ENCODE results near the gene CDKAL1. TPM values are rescaled to one million over a fixed set of nuclear protein-coding genes. Genes with fewer than 3 reads are reported as not detected.

CDKAL1 gene
- total RNA-seq, 1 experiment from 2014 or later: 16.1 TPM

- H3K79me2 ChIP-seq (ENCODE audit: low read depth): no peaks in the 10 kb centered on the region
- peaks cover 22% of the 10 kb centered on the region for H3K4me1 ChIP-seq (replicated peaks; ENCODE audit: insufficient read depth)
- no peak for TF ChIP-seq EZH2 (IDR thresholded peaks at IDR 0.05; ENCODE audit: low read depth)
- no peak for TF ChIP-seq CTCF (conservative IDR thresholded peaks at IDR 0.05)
- no peaks in the 10 kb centered on the region for H3K36me3 ChIP-seq (ENCODE audit: low read depth)
- no peaks in the 10 kb centered on the region for H3K27me3 ChIP-seq (ENCODE audit: insufficient read depth, low read depth)
- CTCF ChIA-PET: no interaction called here
- no TSS peak for BruUV-seq (replicated peaks)
- no peaks in the 10 kb centered on the region for H4K20me1 ChIP-seq (ENCODE audit: insufficient read depth)
- intact Hi-C loops (cut with micrococcal nuclease; ENCODE audit: unreplicated experiment): no loop called here
- POLR2A ChIA-PET (ENCODE audit: unreplicated experiment): no interaction called here
- H3K9me3 ChIP-seq (ENCODE audit: insufficient read depth, low read depth): no peaks in the 10 kb centered on the region
- no peak overlapping the region for H3K4me2 ChIP-seq
- H2AFZ ChIP-seq: no peak overlapping the region
- H3K9me2 ChIP-seq (ENCODE audit: insufficient read depth): no peaks in the 10 kb centered on the region
- no peak overlapping the region for H3K4me3 ChIP-seq
- no peak for DNase-seq
- H3F3A ChIP-seq (ENCODE audit: insufficient read depth, low read depth): no peaks in the 10 kb centered on the region
- no peak overlapping the region for H3K27ac ChIP-seq
Measured at GRCh38 chr6:20710341-20710740, 176.1 kb downstream of the CDKAL1 start.

DNA sequence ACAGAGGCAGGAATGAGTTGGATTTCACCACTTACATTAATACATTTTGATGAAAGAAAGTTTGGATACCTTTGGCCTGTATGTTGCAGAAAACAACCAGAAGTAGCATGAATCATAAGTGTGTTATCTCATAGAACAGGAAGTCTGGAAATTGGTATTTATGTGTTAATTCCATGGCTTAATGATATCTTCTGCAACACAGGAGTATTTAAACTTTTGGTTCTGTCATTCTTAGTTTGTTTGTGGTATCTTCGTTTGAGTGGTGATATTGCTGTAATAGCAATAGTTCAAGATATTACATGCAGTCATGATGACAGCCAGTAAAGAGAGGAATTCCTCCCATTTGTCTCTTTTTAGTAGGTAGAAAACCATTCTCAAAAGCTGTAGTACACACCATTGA is 177.3 kb downstream of the CDKAL1 start:
- H2AFZ ChIP-seq: no peak overlapping the region
- no peaks in the 10 kb centered on the region for H3K9me3 ChIP-seq (ENCODE audit: insufficient read depth, low read depth)
- no peaks in the 10 kb centered on the region for H3K9me2 ChIP-seq (ENCODE audit: insufficient read depth)
- H3F3A ChIP-seq (ENCODE audit: insufficient read depth, low read depth): no peaks in the 10 kb centered on the region
- DNase-seq: peak in 1 of 2 experiments; percentile 39
- no TSS peak for BruUV-seq (replicated peaks)
- ChIA-PET POLR2A (ENCODE audit: unreplicated experiment) (no interaction called here), CTCF (no interaction called here)
- H3K36me3 ChIP-seq (ENCODE audit: low read depth): no peaks in the 10 kb centered on the region
- no peaks in the 10 kb centered on the region for H3K27me3 ChIP-seq (ENCODE audit: insufficient read depth, low read depth)
- TF ChIP-seq EZH2 (IDR thresholded peaks at IDR 0.05; ENCODE audit: low read depth) (no peak), CTCF (conservative IDR thresholded peaks at IDR 0.05) (no peak)
- intact Hi-C loops (cut with micrococcal nuclease; ENCODE audit: unreplicated experiment): no loop called here
- H3K27ac ChIP-seq: 0 out of 2 replicates have a peak overlapping the region, but pooled peaks have one; percentile 13
- H3K4me1 ChIP-seq (replicated peaks; ENCODE audit: insufficient read depth): peaks cover 22% of the 10 kb centered on the region
- peak overlapping the region; percentile 17; the same call in 1 of the 2 replicates for H3K4me2 ChIP-seq
- no peak overlapping the region for H3K4me3 ChIP-seq
- H4K20me1 ChIP-seq (ENCODE audit: insufficient read depth): no peaks in the 10 kb centered on the region
- H3K79me2 ChIP-seq (ENCODE audit: low read depth): no peaks in the 10 kb centered on the region

- DNase-seq: no peak
Measured at GRCh38 chr6:20712011-20712410, 177.8 kb downstream of the CDKAL1 start.

More at GRCh38 chr6:20712011-20712410, 177.8 kb downstream of the CDKAL1 start:
- CTCF ChIA-PET: no interaction called here
- no peaks in the 10 kb centered on the region for H3K79me2 ChIP-seq (ENCODE audit: low read depth)
- no peaks in the 10 kb centered on the region for H3K27me3 ChIP-seq (ENCODE audit: insufficient read depth, low read depth)
- no peak overlapping the region for H3K27ac ChIP-seq
- no peaks in the 10 kb centered on the region for H4K20me1 ChIP-seq (ENCODE audit: insufficient read depth)
- BruUV-seq (replicated peaks): no TSS peak
- TF ChIP-seq CTCF (conservative IDR thresholded peaks at IDR 0.05) (no peak), EZH2 (IDR thresholded peaks at IDR 0.05; ENCODE audit: low read depth) (no peak)
- H3K4me2 ChIP-seq: peak overlapping the region; percentile 17; the same call in 1 of the 2 replicates
- H3K4me3 ChIP-seq: no peak overlapping the region
- intact Hi-C loops (cut with micrococcal nuclease; ENCODE audit: unreplicated experiment): no loop called here
- no peaks in the 10 kb centered on the region for H3K9me2 ChIP-seq (ENCODE audit: insufficient read depth)
- no peaks in the 10 kb centered on the region for H3F3A ChIP-seq (ENCODE audit: insufficient read depth, low read depth)
- no peaks in the 10 kb centered on the region for H3K36me3 ChIP-seq (ENCODE audit: low read depth)
- H3K9me3 ChIP-seq (ENCODE audit: insufficient read depth, low read depth): no peaks in the 10 kb centered on the region
- POLR2A ChIA-PET (ENCODE audit: unreplicated experiment): no interaction called here
- peaks cover 22% of the 10 kb centered on the region for H3K4me1 ChIP-seq (replicated peaks; ENCODE audit: insufficient read depth)
- H2AFZ ChIP-seq: no peak overlapping the region
